CD4-positive, alpha-beta memory T cell (primary cell): ENCODE measurements around the gene C16orf86. TPM values are rescaled to one million over a fixed set of nuclear protein-coding genes. Genes with fewer than 3 reads are reported as not detected.

Experiments used
- CTCF ChIA-PET: fragments of 350-600 bp; sonication (Branson Sonifier 250); formaldehyde crosslinking; loops from one replicate; lab custom pipeline; 2021; ENCODE audit warnings: inconsistent platforms; ENCODE audit not compliant: partially characterized antibody; lab: Charles Lee
- POLR2A ChIA-PET: fragments of 350-600 bp; sonication (Branson Sonifier 250); formaldehyde crosslinking; loops from one replicate; lab custom pipeline; 2021; ENCODE audit not compliant: partially characterized antibody; lab: Charles Lee
- DNase-seq, 5 donors: peaks; one replicate each; pipeline versions ENCODE4 v3.0.0 to v3.0.0-alpha.2; 2020 to 2022; ENCODE audit warnings: mixed read lengths in 1 of 5
- H3K27ac ChIP-seq: one replicate; pipeline ENCODE4 v1.7.0; 2013; ENCODE audit warnings: low read depth, low read length
- H3K27me3 ChIP-seq: 2 replicates; pipeline ENCODE4 v1.7.0; 2013; ENCODE audit warnings: mild to moderate bottlenecking, low read length, moderate library complexity; ENCODE audit not compliant: insufficient read depth
- H3K36me3 ChIP-seq: 2 replicates; pipeline ENCODE4 v1.7.0; 2013; ENCODE audit warnings: mild to moderate bottlenecking, low read length, moderate library complexity; ENCODE audit not compliant: insufficient read depth
- H3K4me1 ChIP-seq: 2 replicates; pipeline ENCODE4 v1.7.0; 2013; ENCODE audit warnings: mild to moderate bottlenecking, low read length, moderate library complexity; ENCODE audit not compliant: insufficient read depth
- H3K4me3 ChIP-seq, 2 donors: one replicate each; pipeline ENCODE4 v1.7.0; 2013; ENCODE audit warnings: low read length in 2 of 2, mild to moderate bottlenecking in 1 of 2
- H3K9me3 ChIP-seq, 2 donors: one replicate each; pipeline ENCODE4 v1.7.0; 2013; ENCODE audit warnings: low read length in 2 of 2, control low read depth in 1 of 2; ENCODE audit not compliant: control insufficient read depth in 1 of 2
- H3K27ac Mint-ChIP-seq, 7 donors: one replicate each; pipeline ENCODE4 v1.8.0; 2020 to 2021; ENCODE audit warnings: mixed read lengths in 7 of 7, mild to moderate bottlenecking in 6 of 7, inconsistent platforms in 3 of 7, moderate library complexity in 3 of 7
- H3K27me3 Mint-ChIP-seq, 2 donors: one replicate each; pipeline ENCODE4 v1.8.0; 2020 to 2021; ENCODE audit warnings: mixed read lengths in 2 of 2
- H3K36me3 Mint-ChIP-seq, 2 donors: one replicate each; pipeline ENCODE4 v1.8.0; 2020 to 2021; ENCODE audit warnings: mixed read lengths in 2 of 2, inconsistent platforms in 1 of 2, mild to moderate bottlenecking in 1 of 2
- H3K4me1 Mint-ChIP-seq, 4 donors: one replicate each; pipeline ENCODE4 v1.8.0; 2020 to 2021; ENCODE audit warnings: mixed read lengths in 4 of 4, mild to moderate bottlenecking in 1 of 4
- H3K4me3 Mint-ChIP-seq, 8 donors: one replicate each; pipeline ENCODE4 v1.8.0; 2020 to 2021; ENCODE audit warnings: mixed read lengths in 8 of 8, mild to moderate bottlenecking in 7 of 8, moderate library complexity in 6 of 8, inconsistent platforms in 3 of 8
- H3K9me3 Mint-ChIP-seq, 8 donors: one replicate each; pipeline ENCODE4 v1.8.0; 2020 to 2021; ENCODE audit warnings: mixed read lengths in 8 of 8, mild to moderate bottlenecking in 5 of 8, inconsistent platforms in 3 of 8, moderate library complexity in 1 of 8
- intact Hi-C: fragments of 100-400 bp; cut with micrococcal nuclease; formaldehyde crosslinking; loops from one replicate; pipeline ENCODE4 v1.15.1; 2023
- polyA plus RNA-seq, 2 donors: library from polyadenylated mRNA; unstranded; fragments of 300-500 nt; fragmentation: Illumina TruSeq; gene quantifications; one replicate each; pipeline ENCODE4 v1.2.3, GENCODE V29; 2021
- total RNA-seq, 2 experiments: library from RNA; stranded (reverse); gene quantifications; one replicate each; pipeline ENCODE4 v1.2.3, GENCODE V29; 2021

C16orf86 gene
- total and polyA plus RNA-seq, 4 experiments from 2014 or later, result 2.9 to 4.1 (median 3.8) TPM

DNA sequence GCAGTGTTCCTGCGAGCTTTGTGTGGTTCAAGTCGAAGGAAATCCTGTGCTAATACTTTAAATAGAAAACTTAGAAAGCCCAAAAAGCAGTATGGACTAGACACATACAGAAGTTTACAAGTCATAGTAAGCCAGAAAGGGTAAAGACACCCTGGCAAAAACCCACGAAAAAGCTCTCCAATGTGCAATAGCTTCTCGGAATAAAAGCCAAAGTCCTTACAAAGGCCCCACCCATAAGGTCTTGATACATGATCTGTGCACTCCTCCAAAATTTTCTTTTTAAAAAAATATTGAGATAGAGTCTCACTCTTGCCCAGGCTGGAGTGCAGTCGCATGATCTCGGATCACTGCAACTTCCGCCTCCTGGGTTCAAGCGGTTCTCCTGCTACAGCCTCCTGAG, 10.3 kb downstream of the C16orf86 start:
- intact Hi-C loops, result no loop called here
- Mint-ChIP-seq H3K27me3 (no peaks in the 10 kb centered on the region), H3K27ac (peak overlapping the region in 2 of 7 donors; percentile 25 to 86), H3K4me3 (no peak overlapping the region), H3K4me1 (peaks cover 3 to 12% (median 8%) of the 10 kb centered on the region in 4 donors), H3K36me3 (peaks cover 0 to 11% of the 10 kb centered on the region in 2 donors), H3K9me3 (no peaks in the 10 kb centered on the region)
- POLR2A ChIA-PET, result interaction anchor here (0.6 to 1.0 kb wide), 2 partner anchors 196 to 313 kb away, joined by 3 read pairs; partner anchors contain the start of gene ATP6V0D1
- Histone ChIP-seq H3K27me3 (no peaks in the 10 kb centered on the region), H3K9me3 (no peaks in the 10 kb centered on the region), H3K36me3 (peaks cover 3% of the 10 kb centered on the region), H3K27ac (no peak overlapping the region), H3K4me1 (no peaks in the 10 kb centered on the region), H3K4me3 (no peak overlapping the region)
- CTCF ChIA-PET, result interaction anchor here (1.0 to 2.2 kb wide), 3 partner anchors 129 to 155 kb away, joined by 4 to 6 read pairs (median 4); no protein-coding TSS in a partner anchor
- no peak for DNase-seq

- Histone ChIP-seq H3K4me3 (no peak overlapping the region), H3K36me3 (peaks cover 3% of the 10 kb centered on the region), H3K27me3 (no peaks in the 10 kb centered on the region), H3K27ac (no peak overlapping the region), H3K9me3 (no peaks in the 10 kb centered on the region), H3K4me1 (no peaks in the 10 kb centered on the region)
- Mint-ChIP-seq H3K27me3 (no peaks in the 10 kb centered on the region), H3K4me1 (peaks cover 0 to 12% (median 5%) of the 10 kb centered on the region in 4 donors), H3K36me3 (peaks cover 0 to 16% of the 10 kb centered on the region in 2 donors), H3K9me3 (no peaks in the 10 kb centered on the region), H3K4me3 (no peak overlapping the region), H3K27ac (peak overlapping the region in 4 of 7 donors; percentile 24 to 57 (median 40))
- POLR2A ChIA-PET, result no interaction called here
- DNase-seq, result no peak
- intact Hi-C loops, result no loop called here
- CTCF ChIA-PET, result interaction anchor here (2.2 kb wide), 1 partner anchor 156 kb away, joined by 6 read pairs; no protein-coding TSS in a partner anchor
Measured at GRCh38 chr16:67677712-67678111, 11.1 kb downstream of the C16orf86 start.

GRCh38 chr16:67678354-67679023, 11.9 kb downstream of the C16orf86 start:
- peak overlapping the region in 4 of 7 donors; percentile 13 to 80 (median 50) for H3K27ac Mint-ChIP-seq
- no peak overlapping the region for H3K4me3 Mint-ChIP-seq
- CTCF ChIA-PET, result interaction anchor here (1.5 kb wide), 1 partner anchor 11 kb away, joined by 3 read pairs; no protein-coding TSS in a partner anchor
- H3K36me3 ChIP-seq, result peaks cover 3% of the 10 kb centered on the region
- POLR2A ChIA-PET, result no interaction called here
- no peak for DNase-seq
- H3K9me3 ChIP-seq, result no peaks in the 10 kb centered on the region
- H3K9me3 Mint-ChIP-seq, result no peaks in the 10 kb centered on the region
- intact Hi-C loops, result no loop called here
- no peaks in the 10 kb centered on the region for H3K27me3 ChIP-seq
- no peaks in the 10 kb centered on the region for H3K4me1 ChIP-seq
- H3K27me3 Mint-ChIP-seq, result no peaks in the 10 kb centered on the region
- peaks cover 2 to 16% (median 6%) of the 10 kb centered on the region in 4 donors for H3K4me1 Mint-ChIP-seq
- no peak overlapping the region for H3K4me3 ChIP-seq
- H3K36me3 Mint-ChIP-seq, result peaks cover 3 to 19% of the 10 kb centered on the region in 2 donors
- no peak overlapping the region for H3K27ac ChIP-seq

GRCh38 chr16:67679935-67680897, 13.6 kb downstream of the C16orf86 start:
- Mint-ChIP-seq H3K4me1 (peaks cover 11 to 24% (median 14%) of the 10 kb centered on the region in 4 donors), H3K4me3 (no peak overlapping the region), H3K36me3 (peaks cover 7 to 22% of the 10 kb centered on the region in 2 donors), H3K27ac (peak overlapping the region in 4 of 7 donors; percentile 14 to 76 (median 24)), H3K9me3 (no peaks in the 10 kb centered on the region), H3K27me3 (no peaks in the 10 kb centered on the region)
- no peaks in the 10 kb centered on the region for H3K9me3 ChIP-seq
- H3K27me3 ChIP-seq, result no peaks in the 10 kb centered on the region
- H3K36me3 ChIP-seq, result peaks cover 3% of the 10 kb centered on the region
- ChIA-PET POLR2A (interaction anchor here (1.1 to 2.1 kb wide), 2 partner anchors 17 to 118 kb away, joined by 3 to 6 read pairs; partner anchors contain the start of gene CTCF), CTCF (interaction anchor here (0.6 to 3.3 kb wide), 5 partner anchors 7 to 159 kb away, joined by 3 to 20 read pairs (median 3); no protein-coding TSS in a partner anchor)
- H3K4me3 ChIP-seq, result no peak overlapping the region
- H3K27ac ChIP-seq, result no peak overlapping the region
- DNase-seq, result no peak
- H3K4me1 ChIP-seq, result peaks cover 9% of the 10 kb centered on the region
- intact Hi-C loops, result no loop called here

- H3K27me3 Mint-ChIP-seq, result no peaks in the 10 kb centered on the region
- intact Hi-C loops, result no loop called here
- peaks cover 19% of the 10 kb centered on the region for H3K4me1 ChIP-seq
- CTCF ChIA-PET, result interaction anchor here (0.8 to 3.3 kb wide), 2 partner anchors 10 to 162 kb away, joined by 3 to 20 read pairs; no protein-coding TSS in a partner anchor
- peaks cover 7 to 24% of the 10 kb centered on the region in 2 donors for H3K36me3 Mint-ChIP-seq
- H3K27me3 ChIP-seq, result no peaks in the 10 kb centered on the region
- no peak overlapping the region for H3K27ac ChIP-seq
- H3K9me3 Mint-ChIP-seq, result no peaks in the 10 kb centered on the region
- H3K36me3 ChIP-seq, result peaks cover 3% of the 10 kb centered on the region
- H3K9me3 ChIP-seq, result no peaks in the 10 kb centered on the region
- peak overlapping the region in 6 of 7 donors; percentile 35 to 84 (median 75) for H3K27ac Mint-ChIP-seq
- no peak for DNase-seq
- H3K4me3 Mint-ChIP-seq, result peak overlapping the region in 2 of 8 donors; percentile 1 to 26
- POLR2A ChIA-PET, result interaction anchor here (1.0 to 2.4 kb wide), 3 partner anchors 16 to 122 kb away, joined by 3 to 6 read pairs (median 4); partner anchors contain the start of gene CTCF
- no peak overlapping the region for H3K4me3 ChIP-seq
- peaks cover 20 to 40% (median 28%) of the 10 kb centered on the region in 4 donors for H3K4me1 Mint-ChIP-seq
Measured at GRCh38 chr16:67683767-67684166, 17.2 kb downstream of the C16orf86 start.

DNA sequence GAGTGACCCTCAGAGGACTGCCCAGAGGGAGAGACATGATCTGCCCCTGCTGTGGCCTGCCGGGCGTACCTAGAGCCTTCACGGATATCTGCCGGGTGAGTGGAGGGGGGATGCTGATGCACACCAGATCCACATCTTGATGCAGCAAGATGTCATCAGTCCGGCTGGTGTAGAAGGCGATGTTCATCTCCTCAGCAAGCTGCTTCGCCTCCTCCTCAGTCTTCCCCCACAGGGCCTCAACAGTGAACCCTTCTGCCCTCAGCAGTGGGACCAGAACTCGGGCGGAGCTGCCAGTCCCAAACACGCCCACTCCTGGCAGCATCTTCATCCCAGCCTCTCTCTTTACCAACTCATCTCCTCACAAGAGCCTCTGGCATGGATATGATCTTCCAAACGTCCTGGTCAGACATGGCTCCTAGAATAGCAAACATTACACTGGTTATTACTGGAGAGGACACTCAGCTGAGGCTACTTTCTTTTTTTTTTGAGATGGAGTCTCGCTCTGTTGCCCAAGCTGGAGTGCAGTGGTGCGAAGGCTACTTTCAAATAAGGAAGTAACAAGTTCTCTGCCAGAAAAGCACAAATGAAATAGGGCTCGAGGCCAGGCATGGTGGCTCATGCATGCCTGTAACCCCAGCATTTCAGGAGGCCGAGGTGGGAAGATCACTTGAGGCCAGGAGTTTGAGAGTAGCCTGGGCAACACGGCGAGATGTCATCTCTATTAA, 18.9 kb downstream of the C16orf86 start:
- Mint-ChIP-seq H3K27ac (peak overlapping the region; percentile 79 to 92 (median 91)), H3K36me3 (peaks cover 7 to 22% of the 10 kb centered on the region in 2 donors), H3K4me3 (peak overlapping the region in 7 of 8 donors; percentile 21 to 77 (median 65)), H3K9me3 (no peaks in the 10 kb centered on the region), H3K27me3 (no peaks in the 10 kb centered on the region), H3K4me1 (peaks cover 22 to 40% (median 29%) of the 10 kb centered on the region in 4 donors)
- no peak for DNase-seq
- peaks cover 3% of the 10 kb centered on the region for H3K36me3 ChIP-seq
- POLR2A ChIA-PET, result interaction anchor here (0.6 to 1.0 kb wide), 3 partner anchors 24 to 391 kb away, joined by 3 to 4 read pairs (median 3); partner anchors contain the start of genes GFOD2 and PARD6A
- H3K4me3 ChIP-seq, result peak overlapping the region in 1 of 2 donors; percentile 18
- H3K4me1 ChIP-seq, result peaks cover 19% of the 10 kb centered on the region
- no peaks in the 10 kb centered on the region for H3K9me3 ChIP-seq
- H3K27ac ChIP-seq, result peak overlapping the region; percentile 18
- intact Hi-C loops, result no loop called here
- no peaks in the 10 kb centered on the region for H3K27me3 ChIP-seq
- CTCF ChIA-PET, result interaction anchor here (0.9 to 1.0 kb wide), 2 partner anchors 13 to 164 kb away, joined by 4 to 6 read pairs; no protein-coding TSS in a partner anchor
